ENCODE measurements around the gene TAS2R14.

The TAS2R14 gene

GRCh38 chr12:10957741-10958140, 18.7 kb upstream of the TAS2R14 start:
- TF ChIP-seq CTCF (IDR thresholded peaks at IDR 0.05; ENCODE audit: borderline replicate concordance, extremely low read depth, low read length, poor library complexity, severe bottlenecking) (no peak), EZH2 (IDR thresholded peaks at IDR 0.05; ENCODE audit: borderline replicate concordance, low read depth, low read length, severe bottlenecking) (no peak)
- Histone ChIP-seq H4K20me1 (ENCODE audit: insufficient read depth, low read length) (peaks cover 18% of the 10 kb centered on the region), H3K4me3 (ENCODE audit: low read depth in 1 of 2, low read length in 2 of 2) (no peak overlapping the region), H3K9ac (ENCODE audit: low read depth, low read length) (no peak overlapping the region), H3K4me2 (ENCODE audit: insufficient read depth, low read length) (no peak overlapping the region), H3K9me3 (ENCODE audit: insufficient read depth, low read length, severe bottlenecking) (peaks cover 2% of the 10 kb centered on the region), H2AFZ (ENCODE audit: low read depth, low read length) (no peak overlapping the region), H3K79me2 (ENCODE audit: insufficient read depth, low read length) (peaks cover 10% of the 10 kb centered on the region; the same call in 1 of the 2 replicates), H3K27me3 (ENCODE audit: insufficient read depth, low read length, poor library complexity) (no peaks in the 10 kb centered on the region), H3K27ac (ENCODE audit: low read length) (no peak overlapping the region), H3K4me1 (ENCODE audit: insufficient read depth, low read length) (peaks cover 20% of the 10 kb centered on the region), H3K36me3 (ENCODE audit: insufficient read depth, low read length) (no peaks in the 10 kb centered on the region)
- no peak for DNase-seq
- ATAC-seq (ENCODE audit: insufficient read depth, low read depth), result no peak

GRCh38 chr12:10956085-10956484, 17.0 kb upstream of the TAS2R14 start:
- Histone ChIP-seq H3K9me3 (ENCODE audit: insufficient read depth, low read length, severe bottlenecking) (peaks cover 2% of the 10 kb centered on the region), H3K9ac (ENCODE audit: low read depth, low read length) (no peak overlapping the region), H3K27me3 (ENCODE audit: insufficient read depth, low read length, poor library complexity) (no peaks in the 10 kb centered on the region), H3K36me3 (ENCODE audit: insufficient read depth, low read length) (no peaks in the 10 kb centered on the region), H3K4me2 (ENCODE audit: insufficient read depth, low read length) (no peak overlapping the region), H2AFZ (ENCODE audit: low read depth, low read length) (no peak overlapping the region), H3K79me2 (ENCODE audit: insufficient read depth, low read length) (peaks cover 10% of the 10 kb centered on the region; the same call in 1 of the 2 replicates), H3K4me1 (ENCODE audit: insufficient read depth, low read length) (peaks cover 12% of the 10 kb centered on the region), H3K4me3 (ENCODE audit: low read depth in 1 of 2, low read length in 2 of 2) (no peak overlapping the region), H3K27ac (ENCODE audit: low read length) (no peak overlapping the region), H4K20me1 (ENCODE audit: insufficient read depth, low read length) (peaks cover 13% of the 10 kb centered on the region)
- no peak for DNase-seq
- no peak for ATAC-seq (ENCODE audit: insufficient read depth, low read depth)
- TF ChIP-seq EZH2 (IDR thresholded peaks at IDR 0.05; ENCODE audit: borderline replicate concordance, low read depth, low read length, severe bottlenecking) (no peak), CTCF (IDR thresholded peaks at IDR 0.05; ENCODE audit: borderline replicate concordance, extremely low read depth, low read length, poor library complexity, severe bottlenecking) (no peak)

GRCh38 chr12:10952645-10953044, 13.6 kb upstream of the TAS2R14 start:
- Histone ChIP-seq H3K9me3 (ENCODE audit: insufficient read depth, low read length, severe bottlenecking) (peaks cover 2% of the 10 kb centered on the region), H3K36me3 (ENCODE audit: insufficient read depth, low read length) (0 out of 2 replicates have a peak, but pooled peaks cover 5% of the 10 kb centered on the region), H3K9ac (ENCODE audit: low read depth, low read length) (no peak overlapping the region), H3K4me1 (ENCODE audit: insufficient read depth, low read length) (no peaks in the 10 kb centered on the region), H3K4me3 (ENCODE audit: low read depth in 1 of 2, low read length in 2 of 2) (no peak overlapping the region), H3K27me3 (ENCODE audit: insufficient read depth, low read length, poor library complexity) (no peaks in the 10 kb centered on the region), H4K20me1 (ENCODE audit: insufficient read depth, low read length) (peaks cover 3% of the 10 kb centered on the region; the same call in 1 of the 2 replicates), H3K27ac (ENCODE audit: low read length) (no peak overlapping the region), H3K4me2 (ENCODE audit: insufficient read depth, low read length) (no peak overlapping the region), H2AFZ (ENCODE audit: low read depth, low read length) (no peak overlapping the region), H3K79me2 (ENCODE audit: insufficient read depth, low read length) (peaks cover 10% of the 10 kb centered on the region; the same call in 1 of the 2 replicates)
- no peak for TF ChIP-seq EZH2 (IDR thresholded peaks at IDR 0.05; ENCODE audit: borderline replicate concordance, low read depth, low read length, severe bottlenecking)
- DNase-seq (no peak), ATAC-seq (ENCODE audit: insufficient read depth, low read depth) (no peak)

GRCh38 chr12:10943167-10943566, 4.1 kb upstream of the TAS2R14 start:
- Histone ChIP-seq H3K27ac (ENCODE audit: low read length) (no peak overlapping the region), H3K4me2 (ENCODE audit: insufficient read depth, low read length) (no peak overlapping the region), H4K20me1 (ENCODE audit: insufficient read depth, low read length) (peaks cover 15% of the 10 kb centered on the region), H3K9ac (ENCODE audit: low read depth, low read length) (no peak overlapping the region), H3K27me3 (ENCODE audit: insufficient read depth, low read length, poor library complexity) (no peaks in the 10 kb centered on the region), H3K4me1 (ENCODE audit: insufficient read depth, low read length) (peaks cover 18% of the 10 kb centered on the region), H3K4me3 (ENCODE audit: low read depth in 1 of 2, low read length in 2 of 2) (no peak overlapping the region), H2AFZ (ENCODE audit: low read depth, low read length) (no peak overlapping the region), H3K36me3 (ENCODE audit: insufficient read depth, low read length) (no peaks in the 10 kb centered on the region), H3K79me2 (ENCODE audit: insufficient read depth, low read length) (no peaks in the 10 kb centered on the region; the same call in 1 of the 2 replicates), H3K9me3 (ENCODE audit: insufficient read depth, low read length, severe bottlenecking) (peaks cover 5% of the 10 kb centered on the region)
- DNase-seq, result no peak
- ATAC-seq (ENCODE audit: insufficient read depth, low read depth), result no peak
- TF ChIP-seq EZH2 (IDR thresholded peaks at IDR 0.05; ENCODE audit: borderline replicate concordance, low read depth, low read length, severe bottlenecking), result no peak
- TF ChIP-seq CTCF (IDR thresholded peaks at IDR 0.05; ENCODE audit: borderline replicate concordance, extremely low read depth, low read length, poor library complexity, severe bottlenecking), result no peak

All from DND-41 (cell line).